Putamen (tissue), 1 donor: Measurements from ENCODE around the gene PYGO2.
"Not testable (repeated sequence)": the region's sequence is repeated elsewhere in the genome, so short reads cannot be mapped to it uniquely, and the experiment has no call there.

ENCODE experiments used
- DNase-seq: peaks from one replicate; pipeline ENCODE4 v3.0.0-alpha.2; 2016; ENCODE audit warnings: low spot score

PYGO2 gene

GRCh38 chr1:154999571-155000410, 38.2 kb upstream of the PYGO2 start:
- DNase-seq: no peak

GRCh38 chr1:154998818-154999570, 37.4 kb upstream of the PYGO2 start:
- DNase-seq: peak; percentile 73

- DNase-seq: no peak
Measured at GRCh38 chr1:154998201-154998780, 36.7 kb upstream of the PYGO2 start.

GRCh38 chr1:154996966-154997701, 35.6 kb upstream of the PYGO2 start:
- no peak for DNase-seq

- not testable (repeated sequence) for DNase-seq
Measured at GRCh38 chr1:154995301-154995983, 33.9 kb upstream of the PYGO2 start.

- no peak for DNase-seq
Measured at GRCh38 chr1:154994591-154994990, 33.0 kb upstream of the PYGO2 start.

GRCh38 chr1:154994269-154994587, 32.6 kb upstream of the PYGO2 start:
- DNase-seq: no peak

- no peak for DNase-seq
Measured at GRCh38 chr1:154993572-154994268, 32.1 kb upstream of the PYGO2 start, which contains the start of gene LENEP. Gene LENEP, plus strand, starts transcription at chr1:154993586. Its CDS starts 22 bp downstream, at chr1:154993608.

- DNase-seq: no peak
Measured at GRCh38 chr1:154992721-154993571, 31.4 kb upstream of the PYGO2 start.

- no peak for DNase-seq
Measured at GRCh38 chr1:154990276-154990675, 28.7 kb upstream of the PYGO2 start.

- no peak for DNase-seq
Measured at GRCh38 chr1:154989195-154989860, 27.7 kb upstream of the PYGO2 start.

- no peak for DNase-seq
Measured at GRCh38 chr1:154988058-154988954, 26.7 kb upstream of the PYGO2 start.

GRCh38 chr1:154987326-154987725, 25.7 kb upstream of the PYGO2 start:
- DNase-seq: no peak

- not testable (repeated sequence) for DNase-seq
Measured at GRCh38 chr1:154986736-154987135, 25.2 kb upstream of the PYGO2 start.

- DNase-seq: no peak
Measured at GRCh38 chr1:154983776-154984466, 22.3 kb upstream of the PYGO2 start.

GRCh38 chr1:154982897-154983648, 21.5 kb upstream of the PYGO2 start, which contains the start of gene FLAD1:
Gene FLAD1, plus strand, starts transcription at chr1:154983344. Its CDS starts 351 bp downstream, at chr1:154983695.
- DNase-seq: peak; percentile 99

- DNase-seq: no peak
Measured at GRCh38 chr1:154982341-154982740, 20.8 kb upstream of the PYGO2 start.
